GM21381 (cell line): ENCODE results near the gene PLEKHA5.
"Not testable (repeated sequence)": the region's sequence is repeated elsewhere in the genome, so short reads cannot be mapped to it uniquely, and the experiment has no call there.

Experiments
- ATAC-seq: cut with Tn5 transposase; IDR thresholded peaks from one replicate; pipeline ENCODE4 v1.9.1; 2021; ENCODE audit warnings: mild to moderate bottlenecking, moderate library complexity; ENCODE audit not compliant: unreplicated experiment

The PLEKHA5 gene

GRCh38 chr12:19305621-19306020, 176.1 kb downstream of the PLEKHA5 start:
- not testable (repeated sequence) for ATAC-seq

DNA sequence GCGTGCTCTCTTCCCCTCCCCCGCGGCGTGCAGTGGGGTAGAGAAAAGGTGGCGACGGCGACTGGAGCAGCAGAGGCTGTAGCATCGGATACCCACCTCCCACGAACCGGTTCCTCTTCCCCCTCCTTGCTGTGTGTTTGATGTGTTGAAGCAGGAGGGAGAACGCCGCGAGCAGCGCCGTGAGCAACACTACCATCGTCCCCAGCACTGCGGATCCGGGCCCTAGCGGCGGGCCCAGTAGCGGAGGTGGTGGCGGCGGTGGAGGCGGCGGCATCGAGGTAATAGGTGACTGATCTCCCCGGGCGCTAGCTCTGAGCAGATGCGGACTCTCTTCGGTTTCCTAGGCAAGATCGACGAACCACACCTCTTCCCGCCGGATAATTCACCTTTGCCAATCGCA, 176.8 kb downstream of the PLEKHA5 start:
- no peak for ATAC-seq

GRCh38 chr12:19307451-19307850, 177.9 kb downstream of the PLEKHA5 start:
- no peak for ATAC-seq

GRCh38 chr12:19311165-19311564, 181.6 kb downstream of the PLEKHA5 start:
- ATAC-seq = no peak

DNA sequence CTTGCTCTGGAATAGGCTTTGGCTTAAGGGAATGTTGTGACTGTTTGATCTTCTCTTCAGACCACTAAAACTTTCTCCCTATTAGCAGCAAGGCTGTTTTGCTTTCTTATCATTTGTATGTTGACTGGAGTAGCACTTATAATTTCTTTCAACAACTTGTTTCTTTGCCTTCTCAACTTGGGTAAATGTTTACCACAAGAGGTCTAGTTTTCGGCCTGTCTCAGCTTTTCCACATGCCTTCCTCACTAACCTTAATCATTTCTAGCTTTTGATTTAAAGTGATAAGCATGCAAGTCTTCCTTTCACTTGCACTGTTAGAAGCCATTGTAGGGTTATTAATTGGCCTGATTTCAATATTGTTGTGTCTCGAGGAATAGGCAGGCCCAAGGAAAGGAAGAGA, 183.1 kb downstream of the PLEKHA5 start:
- ATAC-seq = no peak

DNA sequence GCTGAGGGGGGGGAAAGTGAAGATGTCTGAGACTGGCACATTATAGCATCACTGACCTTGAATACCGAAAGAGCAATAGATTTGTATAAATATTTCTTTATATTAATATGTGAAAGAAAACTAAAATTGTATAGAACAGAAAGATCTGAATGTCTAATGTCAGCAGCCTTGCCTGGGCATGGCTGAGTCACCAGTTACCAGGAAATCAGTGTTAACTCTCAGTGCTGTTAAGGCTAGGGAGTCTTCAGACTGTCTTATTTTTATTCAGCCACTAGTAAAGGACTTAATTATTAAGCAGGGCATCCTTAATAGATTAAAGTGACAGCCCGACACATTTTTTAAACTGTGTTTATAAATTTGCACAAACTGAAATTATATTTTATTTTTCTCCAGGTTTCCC, 186.9 kb downstream of the PLEKHA5 start:
- ATAC-seq = no peak

- no peak for ATAC-seq
These were observed 192.8 kb downstream of the PLEKHA5 start for GRCh38 chr12:19322376-19322775.

- ATAC-seq = no peak
These were observed 194.3 kb downstream of the PLEKHA5 start for GRCh38 chr12:19323805-19324204.

GRCh38 chr12:19326102-19326501, 196.6 kb downstream of the PLEKHA5 start:
- no peak for ATAC-seq

- no peak for ATAC-seq
These were observed 202.7 kb downstream of the PLEKHA5 start for GRCh38 chr12:19332196-19332595.

GRCh38 chr12:19338405-19338804, 208.9 kb downstream of the PLEKHA5 start:
- ATAC-seq = no peak

DNA sequence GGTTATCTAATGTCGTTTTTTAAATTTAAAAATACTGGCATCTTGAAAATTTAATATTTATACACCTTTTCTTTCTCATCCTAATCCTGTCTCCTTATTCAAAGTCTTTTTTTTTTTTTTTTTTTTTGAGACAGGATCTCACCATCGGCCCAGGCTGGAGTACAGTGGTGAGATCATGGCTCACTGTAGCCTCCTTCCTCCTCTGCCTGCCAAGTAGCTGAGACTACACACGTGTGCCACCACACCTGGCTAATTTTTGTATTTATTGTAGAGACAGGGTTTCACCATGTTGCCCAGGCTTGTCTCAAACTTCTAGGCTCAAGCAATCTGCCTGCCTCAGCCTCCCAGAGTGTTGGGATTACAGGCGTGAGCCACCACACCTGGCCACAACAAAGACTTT, 221.3 kb downstream of the PLEKHA5 start:
- not testable (repeated sequence) for ATAC-seq

GRCh38 chr12:19351346-19351745, 221.8 kb downstream of the PLEKHA5 start:
- ATAC-seq = no peak

DNA sequence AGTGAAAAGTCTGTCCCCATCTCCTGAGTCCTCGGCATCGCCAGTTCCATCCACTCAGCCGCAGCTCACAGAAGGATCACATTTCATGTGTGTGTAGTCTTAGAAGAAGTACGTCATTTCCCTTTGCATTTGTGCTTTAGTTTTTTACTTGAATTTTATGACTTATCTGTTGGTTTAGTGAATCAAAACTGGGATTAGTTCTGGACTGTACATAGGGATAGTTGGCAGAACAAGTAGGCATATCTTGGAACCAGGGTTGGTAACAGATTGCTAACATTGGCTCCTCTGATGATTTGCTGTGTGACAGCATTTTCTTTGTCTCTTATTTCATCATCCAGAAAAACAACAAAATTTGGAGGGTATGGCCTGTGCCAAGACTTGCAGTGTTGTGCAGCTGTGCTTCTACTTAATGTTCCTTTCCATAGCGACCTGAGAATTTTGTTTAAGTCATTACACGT, 240.2 kb downstream of the PLEKHA5 start:
- no peak for ATAC-seq

GRCh38 chr12:19373586-19373985, 244.1 kb downstream of the PLEKHA5 start:
- ATAC-seq = no peak

DNA sequence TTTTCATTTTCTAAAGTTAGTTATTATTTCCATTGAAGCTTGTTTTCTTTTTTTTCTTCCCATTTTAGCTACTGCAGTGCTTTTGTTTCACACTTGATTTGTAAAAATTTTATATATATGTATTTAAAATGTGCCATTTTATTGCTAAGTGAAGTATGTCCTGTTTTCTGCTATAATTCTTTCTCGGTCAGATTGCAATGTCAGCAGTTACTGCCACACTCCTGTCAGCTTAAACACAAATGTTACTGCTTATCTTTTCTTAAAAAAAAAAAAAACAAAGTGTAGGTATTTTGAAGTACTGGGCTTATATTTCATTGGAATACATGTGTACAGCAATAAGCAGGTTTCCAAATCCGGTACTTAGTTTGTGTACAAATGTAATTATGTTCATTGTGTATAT, 246.4 kb downstream of the PLEKHA5 start:
- no peak for ATAC-seq

DNA sequence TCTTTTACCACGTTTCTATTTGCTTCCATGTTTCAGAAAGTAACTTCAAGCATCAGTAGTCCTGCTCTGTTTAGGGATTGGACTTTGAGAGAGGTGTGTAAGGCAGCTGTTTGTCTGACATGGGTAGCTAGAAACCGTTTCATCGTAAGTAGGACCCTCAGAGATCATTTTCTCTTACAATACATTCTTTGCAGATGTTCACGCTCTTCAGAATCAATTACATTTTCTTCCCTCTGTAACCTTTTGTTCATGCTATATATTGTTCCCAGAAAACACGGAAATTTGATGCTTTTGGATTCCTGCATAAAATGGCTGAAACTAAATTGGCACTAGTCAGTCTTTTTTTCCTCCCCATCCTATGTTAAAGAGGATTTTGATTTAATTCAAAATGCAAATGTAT, 247.2 kb downstream of the PLEKHA5 start:
- no peak for ATAC-seq

DNA sequence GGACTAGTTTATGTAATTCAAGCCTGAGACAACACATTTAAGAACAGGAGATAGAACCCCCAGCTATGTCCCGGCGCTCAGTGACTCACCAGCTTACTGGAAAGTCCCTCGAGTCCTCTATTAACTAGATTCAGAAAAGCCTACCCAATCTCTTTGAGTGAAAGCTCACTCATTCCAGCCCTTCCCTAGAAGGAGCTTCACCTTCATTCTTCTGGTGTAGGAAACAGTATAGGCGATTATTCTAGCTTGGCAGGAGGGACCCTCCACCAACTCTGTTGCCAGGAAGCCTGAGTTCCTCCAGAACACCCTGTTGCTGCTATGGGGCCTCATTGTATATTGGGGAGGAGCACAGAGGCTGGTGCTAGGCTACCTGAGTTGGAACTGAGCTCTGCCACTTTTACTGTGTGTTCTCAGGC, 252.6 kb downstream of the PLEKHA5 start:
- peak; percentile 96 for ATAC-seq

GRCh38 chr12:19382563-19382962, 253.0 kb downstream of the PLEKHA5 start:
- no peak for ATAC-seq

DNA sequence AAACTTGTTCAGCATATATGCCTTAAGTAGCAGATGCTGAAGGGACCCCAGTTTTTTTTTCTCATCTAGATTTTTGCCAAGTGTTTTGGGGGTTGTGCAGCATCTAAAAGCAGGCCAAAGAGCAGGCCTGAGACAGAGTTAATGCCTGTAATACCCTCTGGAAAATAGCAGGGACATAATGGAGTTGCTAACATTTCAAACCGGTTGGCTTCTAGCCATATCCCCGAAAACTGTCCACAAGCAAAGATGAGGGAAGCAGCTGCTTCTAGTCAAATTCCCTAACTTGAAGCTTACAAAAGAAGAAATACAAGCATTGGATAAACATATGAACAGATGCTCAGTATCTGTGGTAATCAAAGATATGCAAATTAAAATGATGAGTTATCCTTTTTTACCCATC, 257.6 kb downstream of the PLEKHA5 start:
- ATAC-seq = no peak

DNA sequence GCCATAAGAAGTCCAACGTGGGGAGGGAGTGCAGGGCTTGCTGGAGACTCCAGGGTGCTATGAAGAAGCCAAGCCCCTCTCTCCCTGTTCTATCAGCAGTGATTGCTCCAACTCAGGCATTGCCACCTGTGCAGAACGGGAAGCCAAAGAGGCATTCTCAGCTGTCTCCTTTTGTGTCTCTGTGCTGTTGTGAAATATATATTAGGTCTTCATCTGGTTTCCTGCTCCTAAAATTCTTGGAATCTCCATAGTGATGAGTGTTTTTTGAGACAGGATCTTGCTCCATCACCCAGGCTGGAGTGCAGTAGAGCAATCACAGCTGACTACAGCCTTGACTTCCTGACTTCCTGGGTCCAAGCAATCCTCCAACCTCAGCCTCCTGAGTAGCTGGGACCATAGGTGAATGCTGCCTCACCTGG, 258.6 kb downstream of the PLEKHA5 start:
- ATAC-seq = no peak

DNA sequence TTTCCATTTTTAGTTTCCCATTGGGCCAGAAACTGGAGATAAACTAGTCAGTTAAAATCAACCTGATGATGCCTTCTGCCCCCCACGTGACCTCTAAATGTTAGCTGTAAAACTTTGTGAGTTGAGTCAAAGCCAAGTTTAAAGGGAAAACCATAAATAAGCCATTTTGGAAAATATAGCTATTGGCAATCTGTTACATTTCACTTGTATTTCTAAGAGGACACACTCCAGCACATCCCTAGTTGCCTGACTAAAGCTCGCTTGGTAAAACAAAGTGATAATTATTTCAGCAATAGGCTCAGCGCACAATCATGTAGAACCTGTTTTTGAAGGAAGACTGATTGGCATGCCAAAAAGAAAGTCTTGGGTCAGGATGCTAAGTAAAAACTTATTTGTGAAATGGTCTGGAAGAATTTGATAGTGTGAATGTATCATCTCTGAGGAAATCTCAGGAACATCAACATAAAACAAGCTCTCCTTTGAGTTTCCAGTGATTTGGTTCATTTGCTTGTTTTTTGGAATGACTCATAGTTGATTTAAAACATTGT, 260.6 kb downstream of the PLEKHA5 start:
- no peak for ATAC-seq

GRCh38 chr12:19392644-19393043, 263.1 kb downstream of the PLEKHA5 start:
- not testable (repeated sequence) for ATAC-seq
